Keratinocyte (primary cell): ENCODE measurements around the gene MED17.

Experiments
- CTCF ChIP-seq, 3 experiments: IDR thresholded peaks in 1 of 3; conservative IDR thresholded peaks in 1 of 3; optimal IDR thresholded peaks in 1 of 3; 2 replicates in 2 of 3; 3 replicates in 1 of 3; pipeline versions ENCODE3 to v1.5.1; 2011; ENCODE audit warnings: low read length in 3 of 3, mild to moderate bottlenecking in 3 of 3, moderate library complexity in 2 of 3, control low read depth in 1 of 3, inconsistent platforms in 1 of 3; ENCODE audit not compliant: insufficient read depth in 2 of 3; ENCODE audit errors: extremely low read depth in 1 of 3
- EZH2 ChIP-seq: IDR thresholded peaks from one replicate; pipeline ENCODE4 v1.6.1; 2012; ENCODE audit warnings: inconsistent platforms, mild to moderate bottlenecking, low read length, moderate library complexity

GRCh38 chr11:93846411-93846810 is 62.3 kb downstream of the MED17 start:
- TF ChIP-seq CTCF (optimal IDR thresholded peaks at IDR 0.05 in 1 of 3, IDR thresholded peaks at IDR 0.05 in 1 of 3, conservative IDR thresholded peaks at IDR 0.05 in 1 of 3; ENCODE audit: extremely low read depth in 1 of 3, insufficient read depth in 2 of 3, low read length in 3 of 3) (no peak), EZH2 (no peak)
